ENCODE measurements around the gene ADCY4.

ADCY4 gene

GRCh38 chr14:24285351-24285750 lies 49.5 kb downstream of the ADCY4 start:
- H2AFZ ChIP-seq (ENCODE audit: low read depth, low read length, severe bottlenecking), result no peak overlapping the region
- no peaks in the 10 kb centered on the region for H3K27me3 ChIP-seq (ENCODE audit: low read length)
- H4K20me1 ChIP-seq (ENCODE audit: low read depth, low read length), result no peaks in the 10 kb centered on the region
- H3K9me3 ChIP-seq (ENCODE audit: insufficient read depth, low read length), result no peaks in the 10 kb centered on the region
- H3K27ac ChIP-seq (ENCODE audit: low read depth, low read length), result no peak overlapping the region
- no peaks in the 10 kb centered on the region for H3K79me2 ChIP-seq (ENCODE audit: insufficient read depth, low read length)
- H3K9me2 ChIP-seq (replicated peaks; ENCODE audit: insufficient read depth, low read length), result no peaks in the 10 kb centered on the region
- H3K4me2 ChIP-seq (ENCODE audit: low read depth, low read length, poor library complexity, severe bottlenecking), result no peak overlapping the region
- TF ChIP-seq CTCF (IDR thresholded peaks at IDR 0.05; ENCODE audit: insufficient read depth, low read length, poor library complexity, severe bottlenecking) (no peak), EZH2phosphoT487 (conservative IDR thresholded peaks at IDR 0.05; ENCODE audit: low read length) (no peak)
- no peak overlapping the region for H3K4me3 ChIP-seq (ENCODE audit: insufficient read depth, low read length, poor library complexity, severe bottlenecking)
- no peak overlapping the region for H3K9ac ChIP-seq (ENCODE audit: low read length)
- no peaks in the 10 kb centered on the region for H3F3A ChIP-seq (ENCODE audit: insufficient read depth)
- no peaks in the 10 kb centered on the region for H3K36me3 ChIP-seq (ENCODE audit: low read length)

GRCh38 chr14:24284501-24285035 lies 50.3 kb downstream of the ADCY4 start:
- H3K36me3 ChIP-seq (ENCODE audit: low read length), result no peaks in the 10 kb centered on the region
- H3K27me3 ChIP-seq (ENCODE audit: low read length), result no peaks in the 10 kb centered on the region
- H3K9ac ChIP-seq (ENCODE audit: low read length), result no peak overlapping the region
- no peaks in the 10 kb centered on the region for H4K20me1 ChIP-seq (ENCODE audit: low read depth, low read length)
- H3F3A ChIP-seq (ENCODE audit: insufficient read depth), result no peaks in the 10 kb centered on the region
- H3K27ac ChIP-seq (ENCODE audit: low read depth, low read length), result no peak overlapping the region
- no peak overlapping the region for H3K4me2 ChIP-seq (ENCODE audit: low read depth, low read length, poor library complexity, severe bottlenecking)
- no peaks in the 10 kb centered on the region for H3K9me3 ChIP-seq (ENCODE audit: insufficient read depth, low read length)
- no peaks in the 10 kb centered on the region for H3K9me2 ChIP-seq (replicated peaks; ENCODE audit: insufficient read depth, low read length)
- no peak overlapping the region for H2AFZ ChIP-seq (ENCODE audit: low read depth, low read length, severe bottlenecking)
- TF ChIP-seq EZH2phosphoT487 (conservative IDR thresholded peaks at IDR 0.05; ENCODE audit: low read length), result no peak
- TF ChIP-seq CTCF (IDR thresholded peaks at IDR 0.05; ENCODE audit: insufficient read depth, low read length, poor library complexity, severe bottlenecking), result no peak
- no peak overlapping the region for H3K4me3 ChIP-seq (ENCODE audit: insufficient read depth, low read length, poor library complexity, severe bottlenecking)
- H3K79me2 ChIP-seq (ENCODE audit: insufficient read depth, low read length), result no peaks in the 10 kb centered on the region

- H3K27ac ChIP-seq (ENCODE audit: low read depth, low read length), result no peak overlapping the region
- H3K79me2 ChIP-seq (ENCODE audit: insufficient read depth, low read length), result no peaks in the 10 kb centered on the region
- TF ChIP-seq EZH2phosphoT487 (conservative IDR thresholded peaks at IDR 0.05; ENCODE audit: low read length) (no peak), CTCF (IDR thresholded peaks at IDR 0.05; ENCODE audit: insufficient read depth, low read length, poor library complexity, severe bottlenecking) (no peak)
- no peak overlapping the region for H3K4me2 ChIP-seq (ENCODE audit: low read depth, low read length, poor library complexity, severe bottlenecking)
- H2AFZ ChIP-seq (ENCODE audit: low read depth, low read length, severe bottlenecking), result no peak overlapping the region
- no peak overlapping the region for H3K4me3 ChIP-seq (ENCODE audit: insufficient read depth, low read length, poor library complexity, severe bottlenecking)
- no peaks in the 10 kb centered on the region for H4K20me1 ChIP-seq (ENCODE audit: low read depth, low read length)
- no peaks in the 10 kb centered on the region for H3K36me3 ChIP-seq (ENCODE audit: low read length)
- H3K9me3 ChIP-seq (ENCODE audit: insufficient read depth, low read length), result no peaks in the 10 kb centered on the region
- no peaks in the 10 kb centered on the region for H3K27me3 ChIP-seq (ENCODE audit: low read length)
- H3K9ac ChIP-seq (ENCODE audit: low read length), result no peak overlapping the region
- H3K9me2 ChIP-seq (replicated peaks; ENCODE audit: insufficient read depth, low read length), result no peaks in the 10 kb centered on the region
- H3F3A ChIP-seq (ENCODE audit: insufficient read depth), result no peaks in the 10 kb centered on the region
Observed at GRCh38 chr14:24283796-24284460, 50.9 kb downstream of the ADCY4 start.
